GM19467 (cell line): Measurements from ENCODE around the gene U2AF1L4.
A peak's percentile ranks its signal among the peaks of the same experiment; 100 is the strongest.

Source experiments
- ATAC-seq: cut with Tn5 transposase; IDR thresholded peaks from one replicate; pipeline ENCODE4 v1.9.1; 2021; ENCODE audit warnings: mild to moderate bottlenecking, moderate library complexity; ENCODE audit not compliant: unreplicated experiment

Gene U2AF1L4

GRCh38 chr19:35757749-35758608, 12.8 kb upstream of the U2AF1L4 start, which contains the start of gene PROSER3:
Gene PROSER3, plus strand, starts transcription at chr19:35758176. Its CDS starts 40 bp downstream, at chr19:35758216.
- ATAC-seq: peak; percentile 89

DNA sequence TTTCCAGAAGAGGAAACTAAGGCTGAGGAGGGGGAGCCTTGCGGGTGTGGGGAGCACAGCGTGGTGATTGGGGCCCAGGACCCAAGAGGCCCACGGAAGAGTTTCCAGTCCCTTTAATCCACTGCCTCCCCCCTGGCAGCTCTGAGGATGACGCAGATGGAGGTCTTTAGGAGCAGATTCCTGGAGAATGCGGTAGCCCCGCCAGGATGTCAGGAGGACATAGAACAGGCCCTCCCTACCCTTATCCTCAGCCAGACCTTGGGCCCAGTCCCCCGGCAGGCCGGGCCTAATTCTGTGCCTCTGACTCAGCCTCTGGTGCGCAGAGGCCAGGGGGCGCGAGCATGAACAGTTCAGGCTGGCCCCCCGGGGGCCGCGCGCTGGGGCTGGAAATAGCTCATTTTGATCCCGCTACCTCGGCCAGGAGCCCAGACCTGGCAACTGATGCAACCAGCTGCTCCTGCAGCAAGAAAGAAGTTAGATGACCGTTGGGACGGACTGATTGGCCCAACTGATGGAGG, 12.1 kb upstream of the U2AF1L4 start:
- no peak for ATAC-seq

DNA sequence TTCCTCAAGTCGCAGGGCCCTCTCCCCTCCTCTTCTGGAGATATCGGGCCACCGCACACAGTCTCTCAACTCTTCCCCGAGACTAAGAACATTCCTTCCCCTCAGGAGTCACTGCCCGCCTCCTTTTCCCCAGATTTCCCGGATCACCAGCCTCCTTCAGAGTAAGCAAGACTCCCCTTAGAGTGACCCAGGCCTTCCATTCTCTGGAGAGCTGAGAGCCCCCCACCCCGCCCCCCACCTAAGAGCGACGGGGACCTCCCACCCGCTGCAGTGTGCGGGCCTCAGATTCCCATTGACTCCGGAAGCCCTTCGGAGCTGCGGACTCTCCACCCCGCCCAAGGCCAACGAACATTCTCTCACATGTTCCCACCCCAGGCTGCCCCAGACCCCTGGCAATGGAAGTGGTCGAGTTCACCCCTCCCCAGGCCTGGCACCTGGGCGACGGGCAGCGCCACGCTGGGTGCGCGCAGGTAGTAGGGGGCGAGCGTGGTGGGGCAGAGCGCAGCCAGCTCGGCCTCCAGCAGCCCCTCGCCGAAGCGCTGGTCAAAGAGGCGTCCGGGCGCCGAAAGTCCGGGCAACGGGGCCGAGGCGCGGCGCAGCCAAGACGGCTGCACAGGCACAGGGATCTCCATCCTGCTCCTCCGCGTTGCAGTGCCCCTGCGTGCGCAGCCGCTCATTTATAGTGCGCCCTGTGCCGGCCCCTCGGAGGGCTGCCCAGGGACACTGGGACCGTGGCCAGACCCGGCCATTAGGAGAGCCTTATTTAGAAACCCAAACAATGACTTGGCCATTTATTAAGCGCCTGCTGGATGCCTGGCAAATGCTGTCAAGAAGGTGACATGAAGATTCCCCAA, 11.4 kb upstream of the U2AF1L4 start, which contains the start of gene HSPB6:
HSPB6 (minus strand) TSS at position 653 of the 854 bp plus-strand sequence; CDS start at position 632, 21 bp downstream.
- no peak for ATAC-seq

GRCh38 chr19:35755550-35756376, 10.5 kb upstream of the U2AF1L4 start:
- no peak for ATAC-seq

- ATAC-seq: no peak
These were observed 9.9 kb upstream of the U2AF1L4 start for GRCh38 chr19:35755131-35755549.

- no peak for ATAC-seq
These were observed 9.3 kb upstream of the U2AF1L4 start for GRCh38 chr19:35754370-35755130.

DNA sequence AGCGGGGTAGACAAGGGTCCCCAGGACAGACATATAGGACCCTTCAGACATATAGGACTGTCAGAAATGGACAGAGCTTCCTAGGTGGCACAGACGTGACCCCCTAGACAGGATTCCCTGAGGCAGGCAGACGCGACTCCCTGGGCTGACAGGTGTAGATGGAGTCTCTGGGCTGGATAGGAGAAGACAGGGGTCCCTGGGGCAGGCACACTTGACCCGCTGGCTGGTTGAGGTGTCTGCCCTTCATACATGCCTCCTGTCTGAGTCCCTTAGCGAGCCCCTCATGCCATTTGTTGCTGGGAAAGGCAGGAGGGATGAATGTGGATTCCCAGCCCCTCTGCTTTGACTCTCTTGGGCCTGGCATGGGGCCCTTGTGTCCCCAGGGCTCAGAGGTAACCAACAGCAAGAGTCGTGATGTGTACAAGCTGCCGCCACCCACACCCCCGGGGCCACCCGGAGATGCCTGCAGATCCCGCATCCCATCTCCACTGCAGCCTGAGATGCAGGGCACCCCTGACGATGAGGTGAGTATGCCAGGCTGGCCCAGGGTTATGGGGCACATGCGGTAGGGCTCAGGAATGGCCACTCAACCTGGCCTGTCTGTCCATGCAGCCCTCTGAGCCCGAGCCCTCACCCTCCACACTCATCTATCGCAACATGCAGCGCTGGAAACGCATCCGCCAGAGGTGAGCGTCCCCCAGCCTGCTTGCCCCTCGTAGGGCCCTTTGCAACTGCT, 8.6 kb upstream of the U2AF1L4 start:
- ATAC-seq: no peak

DNA sequence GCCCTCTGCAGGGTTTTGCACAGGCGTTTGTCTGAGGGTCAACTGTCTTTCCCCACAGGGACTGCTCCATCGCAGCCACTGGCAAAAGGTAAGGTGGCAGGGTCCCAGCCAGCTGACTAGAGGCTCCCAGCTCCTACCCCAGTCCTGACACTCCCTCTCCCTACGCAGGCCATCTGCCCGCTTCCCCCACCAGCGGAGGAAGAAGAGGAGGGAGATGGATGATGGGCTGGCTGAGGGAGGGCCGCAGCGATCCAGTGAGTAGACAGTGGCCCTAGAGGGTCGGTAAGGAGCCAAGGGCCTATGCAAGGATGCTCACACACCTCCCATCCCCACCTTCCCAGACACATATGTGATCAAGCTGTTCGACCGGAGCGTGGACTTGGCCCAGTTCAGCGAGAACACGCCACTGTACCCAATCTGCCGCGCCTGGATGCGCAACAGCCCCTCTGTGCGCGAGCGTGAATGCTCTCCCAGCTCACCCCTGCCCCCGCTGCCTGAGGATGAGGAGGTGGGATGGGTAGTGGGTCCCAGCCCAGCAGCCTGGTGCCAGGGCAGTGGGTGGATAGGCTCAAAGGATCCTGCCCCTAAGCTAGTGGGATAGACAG, 7.6 kb upstream of the U2AF1L4 start:
- ATAC-seq: no peak

- ATAC-seq: no peak
These were observed 6.9 kb upstream of the U2AF1L4 start for GRCh38 chr19:35751839-35752745.

- no peak for ATAC-seq
These were observed 4.9 kb upstream of the U2AF1L4 start for GRCh38 chr19:35750167-35750566.

- peak; percentile 65 for ATAC-seq
These were observed 3.1 kb upstream of the U2AF1L4 start, which contains the start of gene LIN37 for GRCh38 chr19:35748106-35749020. Gene LIN37, plus strand, starts transcription at chr19:35748576. Its CDS starts 149 bp downstream, at chr19:35748725.

GRCh38 chr19:35746531-35746930, 1.3 kb upstream of the U2AF1L4 start:
- ATAC-seq: no peak

- ATAC-seq: no peak
These were observed 857 bp upstream of the U2AF1L4 start for GRCh38 chr19:35746087-35746462.

GRCh38 chr19:35744430-35745327, 539 bp downstream of the U2AF1L4 start:
- peak; percentile 26 for ATAC-seq

GRCh38 chr19:35743640-35744429, 1.4 kb downstream of the U2AF1L4 start:
- no peak for ATAC-seq
